Measurements from ENCODE around the gene PPIP5K2. TPM values are rescaled to one million over a fixed set of nuclear protein-coding genes. Genes with fewer than 3 reads are reported as not detected.
"Not testable (repeated sequence)": the region's sequence is repeated elsewhere in the genome, so short reads cannot be mapped to it uniquely, and the experiment has no call there.

Gene PPIP5K2
- 31.1 TPM for total RNA-seq
- long read RNA-seq, full-length matches to known transcripts, result 1 of 11 reads
- long read RNA-seq, partial matches to known transcripts, result 2 of 11 reads
- long read RNA-seq, other reads (novel, unspliced or antisense), result 8 of 11 reads

DNA sequence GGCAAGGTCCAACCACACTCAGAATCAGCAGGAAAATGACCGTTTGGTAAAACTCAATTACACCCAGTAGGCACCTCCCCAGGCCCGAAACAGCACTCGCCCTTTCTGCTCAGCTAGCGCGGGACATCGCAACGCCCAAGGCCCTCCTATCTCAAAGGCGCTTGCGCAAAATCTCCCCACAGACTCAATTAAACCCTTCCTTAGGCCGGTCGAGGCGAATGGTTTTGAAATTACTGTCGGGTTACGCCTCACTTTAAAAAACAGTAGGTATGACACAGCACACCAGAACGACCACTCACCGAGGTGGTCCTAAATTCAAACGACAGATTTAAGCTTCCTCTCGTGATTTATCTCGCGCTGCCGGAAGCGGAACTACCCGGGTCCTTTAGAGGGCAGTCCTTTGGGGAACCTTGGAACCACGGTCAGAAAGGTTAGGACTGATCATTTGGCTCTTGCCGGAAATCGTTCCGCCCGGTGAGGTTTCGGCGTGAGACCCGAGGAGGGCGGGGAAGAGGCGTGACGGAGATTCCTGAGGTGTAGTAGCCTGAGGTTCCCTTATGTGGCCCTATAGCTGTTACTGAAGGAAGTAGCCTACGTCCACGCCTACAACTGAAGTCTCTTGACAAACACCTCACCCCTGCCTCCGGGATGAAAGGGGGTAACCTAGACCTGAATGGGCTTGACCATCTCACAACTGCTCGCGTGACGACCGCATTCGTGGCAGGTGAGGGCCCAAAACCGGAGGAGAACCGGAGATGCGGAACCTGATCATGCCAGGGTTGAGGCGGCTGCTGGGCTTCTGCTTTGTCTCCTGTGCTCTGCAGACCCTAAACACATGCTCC is at the start of gene PPIP5K2, which contains the start of gene GIN1:
Gene PPIP5K2, plus strand, starts transcription at position 537 of the 842 bp plus-strand sequence. CDS start 9,289 bp downstream, outside the sequence.
Gene GIN1, minus strand, starts transcription at position 374 of the 842 bp plus-strand sequence. CDS start 11,431 bp downstream, outside the sequence.
- intact Hi-C loops (cut with DNase I), result loop anchor here (2.0 to 10.0 kb wide), 3 partner anchors 338 to 535 kb away; partner anchors contain the start of gene PAM

DNA sequence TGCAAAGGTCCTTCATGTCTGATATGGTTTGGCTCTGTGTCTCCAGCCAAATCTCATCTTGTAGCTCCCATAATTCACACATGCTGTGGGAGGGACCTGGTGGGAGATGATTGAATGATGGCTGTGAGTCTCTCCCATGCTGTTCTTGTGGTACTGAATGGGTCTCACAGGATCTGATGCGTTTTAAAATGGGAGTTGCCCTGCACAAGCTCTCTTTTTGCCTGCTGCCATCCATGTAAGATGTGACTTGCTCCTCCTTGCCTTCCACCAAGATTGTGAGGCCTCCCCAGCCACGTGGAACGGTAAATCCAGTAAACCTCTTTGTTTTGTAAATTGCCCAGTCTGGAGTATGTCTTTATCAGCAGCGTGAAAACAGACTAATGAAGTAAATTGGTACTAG is 46.6 kb upstream of the PPIP5K2 start:
- not testable (repeated sequence) for DNase-seq (ENCODE audit: low spot score)

More for the DNA sequence above, at the start of gene PPIP5K2, which contains the start of gene GIN1:
- DNase-seq (ENCODE audit: low spot score), result peak; percentile 99

DNA sequence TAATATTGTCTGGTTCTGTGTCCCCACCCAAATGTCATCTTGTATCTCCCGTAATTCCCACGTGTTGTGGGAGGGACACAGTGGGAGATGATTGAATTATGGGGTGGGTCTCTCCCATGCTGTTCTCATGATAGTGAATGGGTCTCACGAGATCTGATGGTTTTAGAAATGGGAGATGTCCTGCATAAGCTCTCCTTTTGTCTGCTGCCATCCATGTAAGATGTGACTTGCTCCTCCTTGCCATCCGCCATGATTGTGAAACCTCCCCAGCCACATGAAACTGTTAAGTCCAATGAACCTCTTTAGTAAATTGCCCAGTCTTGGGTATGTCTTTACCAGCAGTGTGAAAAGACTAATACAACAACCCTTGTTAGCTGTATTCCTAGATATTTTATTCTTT is 44.7 kb upstream of the PPIP5K2 start:
- intact Hi-C loops (cut with DNase I), result no loop called here
- DNase-seq (ENCODE audit: low spot score), result no peak

More for the DNA sequence above, 46.6 kb upstream of the PPIP5K2 start:
- intact Hi-C loops (cut with DNase I), result not testable (repeated sequence)

DNA sequence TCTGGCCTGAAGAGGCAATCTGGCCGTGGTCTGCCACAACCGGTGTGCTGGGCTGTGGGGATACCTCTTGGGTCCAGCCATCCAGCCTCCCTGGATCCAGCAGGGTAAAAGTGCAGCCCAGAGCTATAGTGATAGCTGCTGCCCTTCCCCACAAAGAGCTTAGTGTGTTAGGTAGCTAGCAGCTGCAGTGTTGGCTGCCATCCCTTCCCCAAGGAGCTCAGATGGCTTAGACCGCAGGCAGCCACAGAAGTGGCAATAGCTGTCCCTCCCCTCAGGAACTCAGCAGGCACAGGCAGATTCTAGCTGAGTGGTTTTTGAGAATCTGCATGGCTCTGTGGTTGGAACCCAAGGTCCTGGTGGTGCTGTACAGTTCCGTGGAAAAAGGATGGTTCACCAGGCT is 40.3 kb upstream of the PPIP5K2 start:
- intact Hi-C loops (cut with DNase I), result no loop called here

GRCh38 chr5:103086547-103086946 is 33.6 kb upstream of the PPIP5K2 start:
- intact Hi-C loops (cut with DNase I), result no loop called here
- no peak for DNase-seq (ENCODE audit: low spot score)

More for the DNA sequence above, 40.3 kb upstream of the PPIP5K2 start:
- no peak for DNase-seq (ENCODE audit: low spot score)

DNA sequence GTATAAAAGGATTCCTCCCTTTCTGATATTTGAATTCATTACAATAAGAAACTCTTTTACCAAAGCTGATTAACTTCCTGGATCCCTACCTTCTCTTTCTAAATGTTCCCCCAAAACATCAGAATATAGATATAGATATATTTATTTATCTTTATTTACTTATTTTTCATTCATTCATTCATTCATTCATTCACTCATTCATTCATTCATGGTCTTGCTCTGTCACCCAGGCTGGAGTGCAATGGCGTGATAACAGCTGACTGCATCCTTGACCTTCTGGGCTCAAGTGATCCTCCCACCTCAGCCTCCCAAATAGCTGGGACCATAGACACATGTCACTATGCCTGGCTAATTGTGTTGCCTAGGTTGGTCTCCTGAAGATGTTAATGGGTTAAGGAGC is 30.8 kb upstream of the PPIP5K2 start:
- intact Hi-C loops (cut with DNase I), result no loop called here
- DNase-seq (ENCODE audit: low spot score), result no peak

DNA sequence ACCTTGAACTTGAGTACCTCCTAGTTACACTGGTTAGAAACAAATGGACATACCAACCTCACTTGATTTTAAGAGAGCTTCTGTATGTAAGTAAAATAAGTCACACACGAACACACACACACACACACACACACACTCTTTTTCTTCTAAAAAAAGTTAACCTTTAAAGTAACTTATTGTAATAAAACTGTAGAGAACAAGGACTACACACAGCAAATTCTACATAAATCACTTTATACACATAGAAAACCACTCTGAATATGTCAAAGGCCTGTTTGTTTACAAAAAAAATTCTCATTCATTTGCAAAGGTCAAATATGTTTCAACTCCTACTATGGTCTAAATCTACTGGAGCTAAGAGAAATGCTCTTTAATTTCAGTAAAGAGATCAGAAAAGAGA is 29.3 kb upstream of the PPIP5K2 start:
- intact Hi-C loops (cut with DNase I), result no loop called here
- no peak for DNase-seq (ENCODE audit: low spot score)

DNA sequence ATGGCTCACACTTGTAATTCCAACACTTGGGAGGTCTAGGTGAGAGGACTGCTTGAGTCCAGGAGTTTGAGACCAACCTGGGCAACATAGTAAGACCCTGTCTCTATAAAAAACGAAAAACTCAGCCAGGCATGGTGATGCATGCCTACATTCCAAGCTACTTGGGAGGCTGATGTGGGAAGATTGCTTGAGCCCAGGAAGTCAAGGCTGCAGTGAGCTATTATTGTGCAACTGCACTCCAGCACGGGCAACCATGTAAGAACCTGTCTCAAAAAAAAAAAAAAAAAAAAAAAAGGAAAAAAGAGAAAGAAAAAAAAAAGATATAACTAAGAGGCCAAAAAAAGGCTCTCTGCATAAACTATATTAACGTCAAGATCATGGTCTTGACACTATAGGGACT is 27.4 kb upstream of the PPIP5K2 start:
- no peak for DNase-seq (ENCODE audit: low spot score)
- intact Hi-C loops (cut with DNase I), result no loop called here

GRCh38 chr5:103093727-103094126 is 26.4 kb upstream of the PPIP5K2 start:
- intact Hi-C loops (cut with DNase I), result no loop called here
- no peak for DNase-seq (ENCODE audit: low spot score)

DNA sequence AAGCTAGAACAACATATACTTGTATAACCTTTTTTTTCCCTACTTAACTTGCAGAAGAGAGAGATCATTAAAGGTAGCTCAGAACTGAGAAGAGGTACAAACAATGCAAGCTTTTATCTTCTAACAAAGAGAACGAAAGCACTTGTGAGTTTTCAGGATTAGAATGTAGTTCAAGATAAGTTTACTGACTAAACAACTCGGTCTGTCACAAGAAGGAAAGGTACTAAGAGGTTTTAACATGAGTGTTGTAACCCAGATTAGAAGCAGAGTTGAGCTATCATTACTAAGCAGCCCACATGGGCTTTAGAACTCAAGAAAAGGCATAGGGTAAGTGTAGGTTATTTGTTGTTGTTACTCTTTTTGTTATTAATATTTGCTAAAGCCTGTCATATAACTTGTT is 25.4 kb upstream of the PPIP5K2 start:
- no peak for DNase-seq (ENCODE audit: low spot score)
- intact Hi-C loops (cut with DNase I), result no loop called here

DNA sequence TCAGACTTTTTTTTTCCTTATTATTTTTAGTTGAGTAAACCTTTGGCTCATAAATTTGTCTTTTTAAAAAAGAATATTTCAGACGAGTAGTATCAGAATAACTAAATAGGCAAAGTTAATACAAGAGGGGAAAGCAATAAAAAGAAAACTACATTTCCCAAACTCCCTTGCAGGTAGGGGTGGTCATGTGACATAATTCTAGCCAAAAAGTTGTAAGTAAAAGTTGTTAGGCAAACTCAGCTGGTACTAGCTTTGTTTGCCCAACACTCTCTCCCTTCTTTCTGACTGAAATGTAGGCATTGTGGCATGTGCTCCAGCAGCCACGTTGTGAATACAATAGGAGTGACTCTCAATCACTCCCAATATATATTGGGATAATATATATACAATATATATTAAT is 21.1 kb upstream of the PPIP5K2 start:
- DNase-seq (ENCODE audit: low spot score), result no peak

DNA sequence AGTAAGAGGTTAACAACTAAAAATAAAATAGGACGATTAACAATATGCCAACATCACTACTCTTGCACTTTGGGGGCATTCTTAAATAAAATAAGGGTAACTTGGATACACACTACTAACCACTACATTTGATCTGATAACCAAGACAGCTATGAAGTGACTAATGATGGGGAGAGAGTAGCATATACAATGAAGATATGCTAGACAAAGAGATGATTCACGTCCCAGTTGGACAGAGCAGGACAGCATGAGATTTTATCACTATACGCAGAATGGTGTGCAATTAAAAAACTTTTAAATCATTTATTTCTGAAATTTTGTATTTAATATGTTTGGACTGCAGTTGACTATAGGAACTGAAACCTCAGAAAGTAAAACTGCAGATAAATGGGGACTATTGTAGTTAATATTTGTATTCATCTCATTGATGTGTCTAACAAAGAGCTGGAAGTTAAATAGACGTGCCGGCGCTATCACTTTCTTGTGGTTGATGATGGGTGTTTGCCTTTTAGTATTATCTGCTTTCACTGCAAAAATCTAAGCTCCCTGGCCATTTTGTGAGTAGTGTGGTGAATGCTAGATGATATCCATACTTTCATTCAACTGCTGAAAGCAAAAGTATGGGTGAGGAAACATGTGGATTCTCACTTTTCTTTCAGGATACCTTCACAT is 18.9 kb upstream of the PPIP5K2 start:
- intact Hi-C loops (cut with DNase I), result no loop called here
- DNase-seq (ENCODE audit: low spot score), result no peak

More for the DNA sequence above, 21.1 kb upstream of the PPIP5K2 start:
- intact Hi-C loops (cut with DNase I), result no loop called here

DNA sequence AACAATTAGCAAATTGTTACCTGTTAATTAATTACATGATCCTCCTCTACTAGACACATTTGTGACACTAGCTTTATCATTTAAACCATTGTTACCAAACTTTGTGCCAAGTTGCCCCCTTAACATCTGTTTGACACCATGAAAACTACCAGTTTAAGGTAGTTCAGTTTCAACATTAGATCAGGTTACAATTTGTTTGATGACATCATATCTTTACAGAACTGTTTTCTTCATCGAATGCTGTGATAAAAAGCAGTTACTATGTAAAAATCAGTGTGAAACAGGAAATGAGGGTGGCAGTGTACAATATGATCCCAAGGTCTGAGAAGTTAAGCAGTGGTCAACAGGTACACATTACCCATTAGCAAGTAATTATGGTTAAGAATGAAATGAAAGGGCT is 17.9 kb upstream of the PPIP5K2 start:
- no peak for DNase-seq (ENCODE audit: low spot score)
- intact Hi-C loops (cut with DNase I), result no loop called here

GRCh38 chr5:103108086-103108485 is 12.0 kb upstream of the PPIP5K2 start:
- intact Hi-C loops (cut with DNase I), result no loop called here

DNA sequence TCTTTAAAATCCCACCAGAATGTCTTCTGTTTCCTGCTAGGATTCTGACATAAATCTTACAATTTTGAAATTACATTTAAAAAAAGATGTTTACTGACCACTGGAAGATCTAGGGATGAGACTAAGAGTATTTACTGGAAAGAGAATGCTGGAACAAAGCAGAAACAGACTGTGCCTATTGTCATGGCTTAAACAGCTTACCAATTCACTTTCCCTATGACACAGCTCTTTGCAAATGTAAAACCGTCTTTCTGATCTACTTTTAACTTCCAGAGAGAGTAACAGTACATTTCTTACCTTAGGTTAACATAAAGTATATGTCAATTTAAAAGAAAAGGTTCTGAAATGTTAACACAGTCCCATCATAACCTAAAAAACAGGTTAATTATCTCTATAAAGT is 10.8 kb upstream of the PPIP5K2 start:
- DNase-seq (ENCODE audit: low spot score), result no peak
- intact Hi-C loops (cut with DNase I), result no loop called here

More at GRCh38 chr5:103108086-103108485, 12.0 kb upstream of the PPIP5K2 start:
- no peak for DNase-seq (ENCODE audit: low spot score)

- no peak for DNase-seq (ENCODE audit: low spot score)
- intact Hi-C loops (cut with DNase I), result loop anchor here (10.0 kb wide), 1 partner anchor 526 kb away; no protein-coding TSS in a partner anchor
These were observed 9.7 kb upstream of the PPIP5K2 start for GRCh38 chr5:103110403-103110802.

GRCh38 chr5:103111468-103111867 is 8.6 kb upstream of the PPIP5K2 start:
- intact Hi-C loops (cut with DNase I), result loop anchor here (10.0 kb wide), 1 partner anchor 527 kb away; no protein-coding TSS in a partner anchor
- DNase-seq (ENCODE audit: low spot score), result no peak

GRCh38 chr5:103112910-103113309 is 7.2 kb upstream of the PPIP5K2 start:
- intact Hi-C loops (cut with DNase I), result loop anchor here (10.0 kb wide), 1 partner anchor 528 kb away; no protein-coding TSS in a partner anchor
- DNase-seq (ENCODE audit: low spot score), result no peak

GRCh38 chr5:103114440-103114839 is 5.7 kb upstream of the PPIP5K2 start:
- intact Hi-C loops (cut with DNase I), result loop anchor here (10.0 kb wide), 1 partner anchor 530 kb away; no protein-coding TSS in a partner anchor
- DNase-seq (ENCODE audit: low spot score), result no peak

GRCh38 chr5:103117471-103117991 is 2.6 kb upstream of the PPIP5K2 start:
- DNase-seq (ENCODE audit: low spot score), result no peak
- intact Hi-C loops (cut with DNase I), result loop anchor here (5.0 to 10.0 kb wide), 2 partner anchors 335 to 533 kb away; no protein-coding TSS in a partner anchor
